GM12801 (cell line): ENCODE data around the gene MEAK7.

Experiments
- CTCF ChIP-seq: IDR thresholded peaks from one replicate; pipeline ENCODE4 v1.5.1; 2011; ENCODE audit warnings: control low read depth; ENCODE audit not compliant: insufficient read length; ENCODE audit errors: extremely low read depth

Gene MEAK7

GRCh38 chr16:84538222-84538840 lies 33.9 kb upstream of the MEAK7 start:
- TF ChIP-seq CTCF, result no peak

GRCh38 chr16:84537491-84538151 lies 33.2 kb upstream of the MEAK7 start:
- TF ChIP-seq CTCF, result no peak

GRCh38 chr16:84535851-84536250 lies 31.4 kb upstream of the MEAK7 start:
- TF ChIP-seq CTCF, result no peak

- no peak for TF ChIP-seq CTCF
Observed at GRCh38 chr16:84535408-84535807, 30.9 kb upstream of the MEAK7 start.

GRCh38 chr16:84534815-84535214 lies 30.4 kb upstream of the MEAK7 start:
- no peak for TF ChIP-seq CTCF

GRCh38 chr16:84532855-84533486 lies 28.5 kb upstream of the MEAK7 start:
- TF ChIP-seq CTCF, result no peak

GRCh38 chr16:84532291-84532724 lies 27.8 kb upstream of the MEAK7 start:
- TF ChIP-seq CTCF, result no peak
